A673 (cell line): Measurements from ENCODE around the gene PBX4. TPM values are rescaled to one million over a fixed set of nuclear protein-coding genes. Genes with fewer than 3 reads are reported as not detected.

Experiments
- BruUV-seq: library from RNA; stranded (reverse); fragments of 400-500 nt; replicated peaks from 2 replicates; lab custom pipeline; 2021; lab: Mats Ljungman, UMichigan
- CTCF ChIA-PET: fragments of 300-600 bp; sonication (Branson Sonifier 250); formaldehyde crosslinking; loops from one replicate; lab custom pipeline; 2022; ENCODE audit warnings: antibody characterized with exemption; lab: Charles Lee
- POLR2A ChIA-PET: fragments of 300-600 bp; sonication (Branson Sonifier 250); formaldehyde crosslinking; loops from one replicate; lab custom pipeline; 2022; ENCODE audit warnings: antibody characterized with exemption; ENCODE audit not compliant: low non-redundant PET; lab: Charles Lee
- DNase-seq: peaks from one replicate; pipeline ENCODE4 v3.0.0-alpha.2; 2015; ENCODE audit warnings: low spot score
- H3K27ac ChIP-seq: fragments of 200-600 bp; sonication (generic); 2 replicates; pipeline ENCODE4 v1.5.1; 2016; ENCODE audit warnings: mixed run types, low read depth, mild to moderate bottlenecking, mixed read lengths, antibody characterized with exemption, low read length; ENCODE audit not compliant: poor library complexity, severe bottlenecking
- H3K27me3 ChIP-seq: fragments of 200-600 bp; sonication (generic); replicated peaks from 2 replicates; pipeline ENCODE4 v1.6.1; 2017; ENCODE audit warnings: mixed run types, low read depth, mild to moderate bottlenecking, mixed read lengths, antibody characterized with exemption, low read length; ENCODE audit not compliant: insufficient read depth, poor library complexity
- H3K36me3 ChIP-seq: fragments of 200-600 bp; sonication (generic); 2 replicates; pipeline ENCODE4 v1.6.1; 2016; ENCODE audit warnings: mixed run types, mild to moderate bottlenecking, mixed read lengths, antibody characterized with exemption, low read length; ENCODE audit not compliant: insufficient read depth, poor library complexity, severe bottlenecking
- H3K4me1 ChIP-seq: fragments of 200-600 bp; sonication (generic); 2 replicates; pipeline ENCODE4 v1.6.1; 2017; ENCODE audit warnings: mixed run types, mild to moderate bottlenecking, mixed read lengths, antibody characterized with exemption, low read length; ENCODE audit not compliant: insufficient read depth, poor library complexity, severe bottlenecking
- H3K4me3 ChIP-seq: fragments of 200-600 bp; sonication (generic); 2 replicates; pipeline ENCODE4 v1.5.1; 2016; ENCODE audit warnings: low read depth, mixed run types, mild to moderate bottlenecking, mixed read lengths, low read length; ENCODE audit not compliant: poor library complexity, severe bottlenecking
- H3K9me3 ChIP-seq: fragments of 200-600 bp; sonication (generic); 2 replicates; pipeline ENCODE4 v1.6.1; 2016; ENCODE audit warnings: mixed run types, low read depth, mild to moderate bottlenecking, mixed read lengths, antibody characterized with exemption, low read length; ENCODE audit not compliant: poor library complexity, severe bottlenecking
- EZH2 ChIP-seq: fragments of 200-600 bp; sonication (generic); IDR thresholded peaks from 2 replicates; pipeline ENCODE4 v1.6.1; 2017; ENCODE audit warnings: borderline replicate concordance, low read depth, mild to moderate bottlenecking, mixed read lengths, antibody characterized with exemption, low read length; ENCODE audit not compliant: poor library complexity, severe bottlenecking
- intact Hi-C: fragments of 100-400 bp; cut with micrococcal nuclease; formaldehyde crosslinking; loops from one replicate; pipeline ENCODE4 v1.10.0; 2022; ENCODE audit not compliant: unreplicated experiment
- total RNA-seq: library from RNA; stranded (reverse); gene quantifications from 2 replicates; pipeline ENCODE4 v1.2.3, GENCODE V29; 2021
- TF ChIP-seq, protein P1 (sequence below): fragments of 300-800, 200-600 bp; sonication (generic); conservative IDR thresholded peaks from 2 replicates; pipeline ENCODE4 v1.5.1; 2017; ENCODE audit warnings: low read depth, mild to moderate bottlenecking, antibody characterized with exemption, low read length, moderate library complexity, mixed read lengths

Gene PBX4
- total RNA-seq, 1 experiment from 2014 or later: 3.1 TPM

DNA sequence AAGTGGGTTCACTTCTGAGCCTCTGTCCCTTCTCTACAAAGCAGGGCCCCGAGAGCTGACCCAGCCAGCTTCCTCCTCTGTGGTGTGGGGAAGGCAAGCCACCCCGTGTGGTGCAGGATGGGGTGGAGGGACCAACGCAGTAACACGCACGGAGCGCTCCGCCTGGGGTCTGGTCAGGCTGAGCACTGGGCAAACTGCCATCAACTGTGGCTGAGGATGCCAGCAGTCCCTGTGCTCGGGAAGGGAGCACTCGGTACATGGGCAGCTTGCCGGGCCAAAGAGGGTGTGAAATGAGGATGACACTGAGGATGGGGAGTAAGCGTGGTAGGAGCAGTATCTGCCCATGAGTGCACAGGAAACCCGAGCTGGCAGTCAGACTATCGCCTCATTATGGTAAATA lies 32.6 kb upstream of the PBX4 start:
- Histone ChIP-seq H3K4me1 (no peaks in the 10 kb centered on the region), H3K9me3 (no peaks in the 10 kb centered on the region), H3K36me3 (peaks cover 73% of the 10 kb centered on the region), H3K27ac (no peak overlapping the region), H3K27me3 (no peaks in the 10 kb centered on the region), H3K4me3 (no peak overlapping the region)
- no peak for DNase-seq
- BruUV-seq: no TSS peak
- ChIA-PET CTCF (no interaction called here), POLR2A (no interaction called here)
- TF ChIP-seq, protein P1, sequence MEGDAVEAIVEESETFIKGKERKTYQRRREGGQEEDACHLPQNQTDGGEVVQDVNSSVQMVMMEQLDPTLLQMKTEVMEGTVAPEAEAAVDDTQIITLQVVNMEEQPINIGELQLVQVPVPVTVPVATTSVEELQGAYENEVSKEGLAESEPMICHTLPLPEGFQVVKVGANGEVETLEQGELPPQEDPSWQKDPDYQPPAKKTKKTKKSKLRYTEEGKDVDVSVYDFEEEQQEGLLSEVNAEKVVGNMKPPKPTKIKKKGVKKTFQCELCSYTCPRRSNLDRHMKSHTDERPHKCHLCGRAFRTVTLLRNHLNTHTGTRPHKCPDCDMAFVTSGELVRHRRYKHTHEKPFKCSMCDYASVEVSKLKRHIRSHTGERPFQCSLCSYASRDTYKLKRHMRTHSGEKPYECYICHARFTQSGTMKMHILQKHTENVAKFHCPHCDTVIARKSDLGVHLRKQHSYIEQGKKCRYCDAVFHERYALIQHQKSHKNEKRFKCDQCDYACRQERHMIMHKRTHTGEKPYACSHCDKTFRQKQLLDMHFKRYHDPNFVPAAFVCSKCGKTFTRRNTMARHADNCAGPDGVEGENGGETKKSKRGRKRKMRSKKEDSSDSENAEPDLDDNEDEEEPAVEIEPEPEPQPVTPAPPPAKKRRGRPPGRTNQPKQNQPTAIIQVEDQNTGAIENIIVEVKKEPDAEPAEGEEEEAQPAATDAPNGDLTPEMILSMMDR: no peak
- intact Hi-C loops: no loop called here

DNA sequence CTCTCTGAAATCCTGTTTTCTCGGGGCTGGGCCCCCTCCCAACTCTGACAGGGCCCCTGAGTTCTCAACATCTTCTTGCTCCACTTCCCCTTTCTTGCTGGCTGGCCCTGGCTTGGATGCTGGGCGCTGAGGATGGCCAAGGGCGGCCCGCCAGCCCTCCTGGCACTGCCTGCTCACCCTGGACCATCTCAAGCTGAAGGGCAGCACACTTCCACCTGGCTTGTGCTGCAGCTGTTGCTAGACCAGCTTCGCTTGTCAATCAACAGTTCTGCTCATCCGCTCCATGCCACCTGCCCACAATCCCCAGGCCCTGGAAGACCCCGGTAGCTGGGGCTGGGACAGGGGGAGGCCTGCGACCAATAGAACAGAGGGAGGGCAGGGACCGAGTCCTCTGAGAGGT lies 31.8 kb upstream of the PBX4 start:
- no peaks in the 10 kb centered on the region for H3K27me3 ChIP-seq
- BruUV-seq: no TSS peak
- POLR2A ChIA-PET: no interaction called here

DNA sequence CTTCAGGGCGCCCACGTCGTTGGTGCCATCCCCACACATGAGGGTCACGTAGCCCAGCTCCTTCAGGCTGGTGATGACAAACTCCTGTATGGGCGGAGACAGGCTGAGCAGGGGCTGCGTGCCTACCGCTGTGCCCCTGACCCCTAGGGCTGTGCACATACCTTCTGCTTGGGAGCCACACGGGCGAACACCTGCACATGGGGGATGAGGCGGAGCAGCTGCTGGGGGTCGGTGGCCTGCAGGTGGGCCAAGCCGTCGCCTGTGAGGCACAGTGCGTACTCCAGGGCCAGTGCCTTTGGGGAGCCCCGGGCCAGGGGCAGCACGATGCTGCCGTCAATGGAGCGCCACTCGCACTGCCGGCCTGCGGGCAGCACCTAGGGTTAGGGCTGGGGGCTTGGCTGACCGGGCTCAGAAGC lies 31.1 kb upstream of the PBX4 start:
- Histone ChIP-seq H3K27ac (no peak overlapping the region), H3K4me1 (no peaks in the 10 kb centered on the region), H3K36me3 (peaks cover 69% of the 10 kb centered on the region), H3K27me3 (no peaks in the 10 kb centered on the region), H3K4me3 (no peak overlapping the region), H3K9me3 (no peaks in the 10 kb centered on the region)
- intact Hi-C loops: no loop called here
- DNase-seq: no peak
- CTCF ChIA-PET: no interaction called here
- BruUV-seq: no TSS peak
- TF ChIP-seq, protein P1: no peak
- TF ChIP-seq EZH2: no peak
- POLR2A ChIA-PET: no interaction called here

More for the DNA sequence above, 31.8 kb upstream of the PBX4 start:
- Histone ChIP-seq H3K9me3 (no peaks in the 10 kb centered on the region), H3K4me1 (no peaks in the 10 kb centered on the region), H3K27ac (no peak overlapping the region), H3K36me3 (peaks cover 69% of the 10 kb centered on the region), H3K4me3 (no peak overlapping the region)
- TF ChIP-seq, protein P1: no peak
- TF ChIP-seq EZH2: no peak
- CTCF ChIA-PET: no interaction called here
- no peak for DNase-seq
- intact Hi-C loops: no loop called here
